ENCODE measurements around the gene SLC9B2.

The SLC9B2 gene

GRCh38 chr4:103067841-103068547, 8.6 kb downstream of the SLC9B2 start:
- H3K27ac ChIP-seq, result no peak overlapping the region

DNA sequence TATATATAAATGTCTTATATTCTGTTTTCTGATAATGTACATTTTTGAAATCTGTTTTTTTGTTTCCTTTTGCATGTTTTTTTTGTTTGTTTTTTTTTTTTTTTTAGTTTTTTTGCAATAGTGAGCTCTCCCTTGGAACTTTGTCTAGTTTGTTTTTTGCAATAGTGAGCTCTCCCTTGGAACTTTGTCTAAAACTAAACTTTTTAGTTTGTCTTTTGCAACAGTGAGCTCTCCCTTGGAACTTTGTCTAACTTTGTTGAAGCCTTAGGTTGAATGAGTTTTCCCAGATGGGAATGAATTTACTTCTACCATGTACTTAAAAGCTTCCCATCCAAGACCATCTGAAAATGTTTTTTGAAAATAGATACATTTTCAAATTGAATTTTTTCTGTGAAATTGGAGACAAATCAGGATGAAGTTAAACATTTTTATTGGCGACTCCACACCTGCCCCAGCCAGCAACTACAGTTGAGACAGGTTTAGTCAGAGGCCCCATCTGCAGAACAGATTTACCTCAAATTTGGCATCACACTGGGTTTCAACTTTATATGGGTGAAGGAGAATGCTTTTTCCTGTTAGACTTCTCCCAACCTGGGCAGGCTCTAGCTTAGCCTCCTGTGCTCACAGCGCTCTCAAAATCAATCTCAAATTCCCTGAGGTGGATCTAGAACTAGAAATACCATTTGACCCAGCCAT, 16.0 kb downstream of the SLC9B2 start:
- H4K20me1 ChIP-seq (ENCODE audit: insufficient read depth), result no peaks in the 10 kb centered on the region
- no peaks in the 10 kb centered on the region for H3K36me3 ChIP-seq (ENCODE audit: insufficient read depth)
- no peak overlapping the region for H3K4me3 ChIP-seq (IDR thresholded peaks at IDR 0.05; ENCODE audit: insufficient read depth, low read depth, low read length)
- H2AFZ ChIP-seq (ENCODE audit: low read depth), result no peak overlapping the region
- no peaks in the 10 kb centered on the region for H3K4me1 ChIP-seq (ENCODE audit: low read depth, poor library complexity, severe bottlenecking)
- no peak overlapping the region for H3K27ac ChIP-seq
- no peak overlapping the region for H3K4me2 ChIP-seq
- no peaks in the 10 kb centered on the region for H3K27me3 ChIP-seq (ENCODE audit: insufficient read depth, low read depth)
- no peak for TF ChIP-seq CTCF (conservative IDR thresholded peaks at IDR 0.05; ENCODE audit: low read depth, low read length)
- no peak overlapping the region for H3K9ac ChIP-seq
- no peaks in the 10 kb centered on the region for H3K79me2 ChIP-seq (ENCODE audit: insufficient read depth, low read depth)

More at GRCh38 chr4:103067841-103068547, 8.6 kb downstream of the SLC9B2 start:
- H2AFZ ChIP-seq (ENCODE audit: low read depth), result no peak overlapping the region
- H3K79me2 ChIP-seq (ENCODE audit: insufficient read depth, low read depth), result peaks cover 27% of the 10 kb centered on the region; the same call in 1 of the 2 replicates
- no peaks in the 10 kb centered on the region for H3K36me3 ChIP-seq (ENCODE audit: insufficient read depth)
- H3K27me3 ChIP-seq (ENCODE audit: insufficient read depth, low read depth), result no peaks in the 10 kb centered on the region
- no peaks in the 10 kb centered on the region for H3K4me1 ChIP-seq (ENCODE audit: low read depth, poor library complexity, severe bottlenecking)
- H3K4me3 ChIP-seq (IDR thresholded peaks at IDR 0.05; ENCODE audit: insufficient read depth, low read depth, low read length), result no peak overlapping the region
- no peak for TF ChIP-seq CTCF (conservative IDR thresholded peaks at IDR 0.05; ENCODE audit: low read depth, low read length)
- H3K9ac ChIP-seq, result no peak overlapping the region
- no peak overlapping the region for H3K4me2 ChIP-seq
- no peaks in the 10 kb centered on the region for H4K20me1 ChIP-seq (ENCODE audit: insufficient read depth)

DNA sequence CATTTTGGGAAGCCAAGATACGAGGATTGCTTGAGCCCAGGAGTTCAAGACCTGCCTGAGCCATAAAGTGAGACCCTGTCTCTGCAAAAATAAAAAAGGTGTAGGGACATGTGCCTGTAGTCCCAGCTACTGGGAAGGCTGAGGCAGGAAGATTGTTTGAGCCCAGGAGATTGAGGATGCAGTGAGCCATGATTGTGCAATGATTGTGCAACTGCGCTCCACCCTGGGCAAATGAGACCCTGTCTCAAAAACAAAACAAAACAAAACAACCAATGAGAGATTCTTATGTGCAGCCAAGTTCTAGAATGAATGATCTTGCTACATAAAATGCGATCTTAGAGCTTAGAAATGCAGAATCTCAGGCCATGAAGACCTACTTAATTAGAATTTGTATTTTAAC, 22.5 kb downstream of the SLC9B2 start:
- H4K20me1 ChIP-seq (ENCODE audit: insufficient read depth), result no peaks in the 10 kb centered on the region
- H3K4me3 ChIP-seq (IDR thresholded peaks at IDR 0.05; ENCODE audit: insufficient read depth, low read depth, low read length), result no peak overlapping the region
- no peaks in the 10 kb centered on the region for H3K4me1 ChIP-seq (ENCODE audit: low read depth, poor library complexity, severe bottlenecking)
- TF ChIP-seq CTCF (conservative IDR thresholded peaks at IDR 0.05; ENCODE audit: low read depth, low read length), result no peak
- no peak overlapping the region for H3K27ac ChIP-seq
- H3K36me3 ChIP-seq (ENCODE audit: insufficient read depth), result no peaks in the 10 kb centered on the region
- H3K4me2 ChIP-seq, result no peak overlapping the region
- H3K27me3 ChIP-seq (ENCODE audit: insufficient read depth, low read depth), result no peaks in the 10 kb centered on the region
- H2AFZ ChIP-seq (ENCODE audit: low read depth), result no peak overlapping the region
- H3K9ac ChIP-seq, result no peak overlapping the region
- H3K79me2 ChIP-seq (ENCODE audit: insufficient read depth, low read depth), result no peaks in the 10 kb centered on the region

DNA sequence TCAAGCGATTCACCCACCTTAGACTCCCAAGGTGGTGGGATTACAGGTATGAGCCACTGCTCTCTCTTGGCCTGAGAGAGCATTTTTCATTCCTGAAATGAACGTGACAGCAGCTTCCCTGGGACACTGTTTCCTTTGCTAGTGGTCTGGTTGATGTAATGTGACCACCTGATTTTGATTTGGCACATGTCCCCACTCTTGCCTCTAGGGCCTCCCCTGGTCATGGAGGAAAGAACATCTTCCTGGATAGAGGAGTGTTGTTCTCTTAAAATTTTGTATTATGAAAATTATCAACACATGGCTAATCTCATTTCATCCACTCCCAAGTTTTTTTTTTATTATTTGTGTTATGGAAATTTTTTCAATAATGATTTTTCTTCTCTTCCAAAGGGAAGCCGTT, 23.8 kb downstream of the SLC9B2 start:
- Histone ChIP-seq H3K4me3 (IDR thresholded peaks at IDR 0.05; ENCODE audit: insufficient read depth, low read depth, low read length) (no peak overlapping the region), H3K36me3 (ENCODE audit: insufficient read depth) (no peaks in the 10 kb centered on the region), H3K27me3 (ENCODE audit: insufficient read depth, low read depth) (no peaks in the 10 kb centered on the region), H3K79me2 (ENCODE audit: insufficient read depth, low read depth) (no peaks in the 10 kb centered on the region), H4K20me1 (ENCODE audit: insufficient read depth) (no peaks in the 10 kb centered on the region), H2AFZ (ENCODE audit: low read depth) (no peak overlapping the region), H3K4me2 (no peak overlapping the region), H3K9ac (no peak overlapping the region), H3K27ac (no peak overlapping the region), H3K4me1 (ENCODE audit: low read depth, poor library complexity, severe bottlenecking) (no peaks in the 10 kb centered on the region)
- TF ChIP-seq CTCF (conservative IDR thresholded peaks at IDR 0.05; ENCODE audit: low read depth, low read length), result no peak
